Mucosa of stomach (tissue), 1 donor: Measurements from ENCODE around the gene GPR87.

Experiments
- H3K27me3 ChIP-seq: one replicate; pipeline ENCODE4 v1.7.0; 2013; ENCODE audit warnings: mild to moderate bottlenecking, low read length; ENCODE audit not compliant: control insufficient read depth, insufficient read depth
- H3K36me3 ChIP-seq: one replicate; pipeline ENCODE4 v1.7.0; 2013; ENCODE audit warnings: low read length; ENCODE audit not compliant: control insufficient read depth, insufficient read depth
- H3K4me1 ChIP-seq: one replicate; pipeline ENCODE4 v1.7.0; 2013; ENCODE audit warnings: mild to moderate bottlenecking, low read length; ENCODE audit not compliant: control insufficient read depth, insufficient read depth
- H3K4me3 ChIP-seq: one replicate; pipeline ENCODE4 v1.7.0; 2013; ENCODE audit warnings: low read length
- H3K9ac ChIP-seq: one replicate; pipeline ENCODE4 v1.7.0; 2013; ENCODE audit warnings: mild to moderate bottlenecking, low read length, moderate library complexity
- H3K9me3 ChIP-seq: one replicate; pipeline ENCODE4 v1.7.0; 2013; ENCODE audit warnings: mild to moderate bottlenecking, low read length, moderate library complexity; ENCODE audit not compliant: control insufficient read depth
- donor health status: Pancreatic carcinoma.

GPR87 gene

DNA sequence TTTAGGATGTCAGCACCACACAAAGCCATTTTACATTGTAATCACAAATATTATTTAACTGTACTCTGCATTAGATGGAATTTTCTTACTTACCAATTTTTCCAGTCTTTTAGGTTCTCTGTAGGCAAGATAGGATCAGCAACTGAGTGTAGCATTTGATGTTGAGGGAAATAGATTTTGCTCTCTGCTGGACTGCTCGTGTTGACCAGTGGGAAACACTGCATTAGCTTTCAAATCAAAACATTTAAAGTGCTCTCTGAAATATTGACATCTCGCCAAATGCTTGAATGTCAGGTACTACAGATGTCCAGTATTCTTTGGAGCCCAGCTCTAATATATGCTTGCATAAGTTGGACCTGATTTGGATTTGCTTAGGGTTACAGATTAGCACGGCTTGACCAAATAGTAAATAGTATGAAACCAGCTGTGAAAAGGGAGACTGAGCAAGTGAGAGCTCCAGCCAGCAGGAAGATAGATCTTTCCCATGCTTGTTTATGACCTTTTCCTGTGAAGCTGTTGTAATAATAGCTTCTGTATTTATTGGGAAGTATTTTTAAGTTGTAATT, 67.8 kb downstream of the GPR87 start:
- Histone ChIP-seq H3K4me3 (no peak overlapping the region), H3K36me3 (no peaks in the 10 kb centered on the region), H3K4me1 (peaks cover 12% of the 10 kb centered on the region), H3K9ac (peak overlapping the region; percentile 40), H3K9me3 (no peaks in the 10 kb centered on the region), H3K27me3 (no peaks in the 10 kb centered on the region)
